ENCODE measurements around the gene MEF2D.

MEF2D gene

DNA sequence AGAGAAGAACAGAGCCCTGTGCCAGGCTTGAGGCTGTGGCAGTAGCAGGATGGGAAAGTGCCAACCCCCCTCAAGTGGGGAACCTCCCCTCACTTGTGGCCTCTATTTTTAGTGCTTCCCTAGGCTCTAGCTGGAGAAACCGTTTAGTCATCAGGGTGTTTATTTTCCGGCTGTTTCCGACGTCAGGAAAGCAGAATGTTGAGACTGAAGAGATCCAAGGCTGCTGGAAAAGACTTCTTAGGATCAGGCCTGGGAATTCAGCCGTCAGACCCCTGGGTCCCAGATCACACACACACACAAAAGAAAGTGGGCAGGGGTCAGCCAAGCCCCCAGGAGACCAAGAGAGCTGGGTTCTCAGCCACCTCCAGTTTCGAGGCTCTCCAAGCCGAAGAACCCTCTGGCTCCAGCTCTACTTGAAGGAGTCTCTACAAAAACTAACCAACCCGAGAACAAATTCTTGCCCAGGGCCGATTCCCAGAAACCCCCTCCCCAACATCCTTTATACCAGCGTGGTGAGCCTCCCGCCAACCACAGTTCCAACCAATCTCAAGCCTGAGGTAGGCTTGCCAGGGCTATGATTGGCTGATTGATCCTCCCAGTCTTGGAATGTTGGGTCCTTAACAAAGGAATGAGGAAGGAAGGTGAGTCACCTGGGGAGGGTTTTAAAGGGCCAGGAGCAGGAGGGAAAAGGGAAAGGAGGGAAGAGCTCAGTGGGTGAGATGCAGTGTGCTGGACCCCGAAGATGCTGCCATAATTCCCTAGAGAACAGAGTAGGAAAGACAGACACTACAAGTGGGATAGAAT is 2.5 kb upstream of the MEF2D start:
- no peak overlapping the region for H3K9ac ChIP-seq (ENCODE audit: low read depth, low read length, poor library complexity)
- DNase-seq (ENCODE audit: low spot score): no peak
- peak overlapping the region; percentile 49 for H2AFZ ChIP-seq (ENCODE audit: low read length)
- H3K4ac ChIP-seq (ENCODE audit: low read length): no peak overlapping the region
- peaks cover 0 to 5% (median 0%) of the 10 kb centered on the region in 3 experiments for H3K27me3 ChIP-seq (ENCODE audit: control insufficient read depth in 3 of 3, insufficient read depth in 3 of 3, low read depth in 1 of 3, low read length in 3 of 3)
- peak overlapping the region; percentile 0 for H2AK5ac ChIP-seq (ENCODE audit: low read depth, low read length)
- no peak overlapping the region for H3K18ac ChIP-seq (ENCODE audit: low read length)
- no peak overlapping the region for H3K14ac ChIP-seq (ENCODE audit: low read length)
- H3K4me3 ChIP-seq (ENCODE audit: low read length in 2 of 2): no peak overlapping the region
- H2BK120ac ChIP-seq (ENCODE audit: low read depth, low read length): no peak overlapping the region
- peaks cover 21 to 34% of the 10 kb centered on the region in 2 donors for H3K4me1 ChIP-seq (ENCODE audit: control insufficient read depth in 2 of 2, insufficient read depth in 1 of 2, low read depth in 1 of 2, low read length in 2 of 2)
- H3K4me2 ChIP-seq (ENCODE audit: insufficient read depth, low read length, poor library complexity, severe bottlenecking): no peak overlapping the region
- no peak overlapping the region for H3K27ac ChIP-seq (replicated peaks; ENCODE audit: low read length)
- no peaks in the 10 kb centered on the region for H3K36me3 ChIP-seq (replicated peaks in 1 of 2; ENCODE audit: control insufficient read depth in 2 of 2, insufficient read depth in 2 of 2, low read length in 2 of 2)
- no peak overlapping the region for H2BK15ac ChIP-seq (ENCODE audit: low read length)
- peak overlapping the region; percentile 82 for H2BK12ac ChIP-seq (ENCODE audit: low read length)
- H3K23ac ChIP-seq (ENCODE audit: low read depth, low read length, poor library complexity): no peak overlapping the region
- WGBS, 2 donors (ENCODE audit: extremely low coverage in 2 of 2, insufficient read length in 2 of 2, insufficient replicate concordance in 1 of 2): no CpG with 5 or more reads among the region's 12 CpGs
- no peaks in the 10 kb centered on the region for H3K79me1 ChIP-seq (ENCODE audit: low read depth, low read length)
- H2BK5ac ChIP-seq (ENCODE audit: low read length): peak overlapping the region; percentile 19
- no peak overlapping the region for H4K8ac ChIP-seq (ENCODE audit: low read depth, low read length)
- no peak overlapping the region for H4K91ac ChIP-seq (ENCODE audit: low read depth, low read length, poor library complexity)
- no peaks in the 10 kb centered on the region for H3K9me3 ChIP-seq (replicated peaks in 1 of 2; ENCODE audit: control insufficient read depth in 2 of 2, insufficient read depth in 1 of 2, low read depth in 1 of 2, low read length in 2 of 2)

DNA sequence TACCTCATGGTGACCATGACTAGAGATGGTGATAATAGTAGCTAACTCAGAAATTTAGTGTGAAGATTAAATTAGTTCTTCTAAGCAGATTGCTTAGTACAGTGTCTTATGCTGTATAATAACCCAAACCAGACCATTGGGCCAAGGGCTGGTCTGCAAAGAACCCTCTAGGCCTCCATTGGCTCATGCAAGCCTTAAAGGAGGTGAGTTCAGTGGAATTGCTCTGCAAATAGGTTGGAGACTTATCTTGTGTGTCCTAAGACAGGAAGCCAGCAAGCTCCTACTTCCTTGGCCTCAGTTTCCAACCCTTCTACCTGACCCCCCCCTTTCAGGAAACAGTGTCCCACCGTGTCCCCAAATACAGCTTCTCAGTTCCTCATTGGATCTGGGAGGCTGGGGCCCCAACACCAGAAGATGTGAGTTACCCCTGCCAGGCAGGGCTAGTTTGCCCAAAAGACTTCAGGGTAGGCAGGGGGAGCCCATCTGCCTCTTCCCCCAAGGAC is 1.9 kb upstream of the MEF2D start:
- Histone ChIP-seq H3K27me3 (ENCODE audit: control insufficient read depth in 3 of 3, insufficient read depth in 3 of 3, low read depth in 1 of 3, low read length in 3 of 3) (no peaks in the 10 kb centered on the region), H2BK120ac (ENCODE audit: low read depth, low read length) (no peak overlapping the region), H3K23ac (ENCODE audit: low read depth, low read length, poor library complexity) (no peak overlapping the region), H3K36me3 (replicated peaks in 1 of 2; ENCODE audit: control insufficient read depth in 2 of 2, insufficient read depth in 2 of 2, low read length in 2 of 2) (no peaks in the 10 kb centered on the region), H3K4me1 (ENCODE audit: control insufficient read depth in 2 of 2, insufficient read depth in 1 of 2, low read depth in 1 of 2, low read length in 2 of 2) (peaks cover 22 to 39% of the 10 kb centered on the region in 2 donors), H4K91ac (ENCODE audit: low read depth, low read length, poor library complexity) (no peak overlapping the region), H3K4me2 (ENCODE audit: insufficient read depth, low read length, poor library complexity, severe bottlenecking) (no peak overlapping the region), H3K4ac (ENCODE audit: low read length) (no peak overlapping the region), H3K14ac (ENCODE audit: low read length) (no peak overlapping the region), H3K9ac (ENCODE audit: low read depth, low read length, poor library complexity) (no peak overlapping the region), H2BK15ac (ENCODE audit: low read length) (no peak overlapping the region), H3K27ac (replicated peaks; ENCODE audit: low read length) (no peak overlapping the region), H3K4me3 (ENCODE audit: low read length in 2 of 2) (no peak overlapping the region), H2BK5ac (ENCODE audit: low read length) (peak overlapping the region; percentile 19), H2AK5ac (ENCODE audit: low read depth, low read length) (peak overlapping the region; percentile 0), H3K18ac (ENCODE audit: low read length) (no peak overlapping the region), H3K9me3 (replicated peaks in 1 of 2; ENCODE audit: control insufficient read depth in 2 of 2, insufficient read depth in 1 of 2, low read depth in 1 of 2, low read length in 2 of 2) (no peaks in the 10 kb centered on the region), H4K8ac (ENCODE audit: low read depth, low read length) (no peak overlapping the region), H2AFZ (ENCODE audit: low read length) (peak overlapping the region; percentile 49), H2BK12ac (ENCODE audit: low read length) (peak overlapping the region; percentile 82), H3K79me1 (ENCODE audit: low read depth, low read length) (no peaks in the 10 kb centered on the region)
- WGBS, 2 donors (ENCODE audit: extremely low coverage in 2 of 2, insufficient read length in 2 of 2, insufficient replicate concordance in 1 of 2): no CpG with 5 or more reads among the region's 1 CpG
- DNase-seq (ENCODE audit: low spot score): no peak

DNA sequence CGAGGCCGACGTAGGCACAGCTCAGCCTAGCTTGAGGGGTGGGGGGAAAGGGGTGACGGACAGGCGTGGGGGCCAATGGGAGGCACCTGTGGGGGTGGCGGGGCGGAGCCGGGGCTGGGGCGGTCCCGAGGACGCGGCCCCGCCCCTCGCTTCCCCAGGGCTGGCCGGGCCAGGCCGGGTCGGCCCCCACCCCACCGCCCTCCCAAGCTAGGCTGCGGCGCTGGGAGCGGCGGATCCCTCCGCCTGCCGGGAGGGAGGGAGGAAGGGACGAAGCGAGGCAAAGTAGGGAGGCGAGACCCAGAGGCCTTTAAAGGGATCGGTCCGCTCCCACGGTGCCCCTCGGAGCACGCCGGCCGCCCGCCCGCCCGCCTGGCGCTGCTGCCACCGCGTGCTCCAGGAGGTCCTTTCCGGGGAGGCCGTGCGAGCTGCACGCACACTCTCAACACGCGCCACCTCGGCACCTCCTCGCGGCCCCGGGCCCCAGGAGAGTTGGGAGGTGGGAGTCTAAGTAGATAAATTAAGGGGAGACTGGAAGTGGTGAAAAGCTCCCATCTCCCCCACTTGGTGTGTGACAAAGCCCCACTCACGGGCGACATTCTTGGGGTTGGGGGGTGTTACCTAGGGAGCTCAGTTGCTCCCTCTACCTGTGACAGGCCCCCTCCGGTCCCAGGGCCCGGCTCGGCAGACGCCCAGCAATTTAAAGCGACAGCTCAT is 375 bp upstream of the MEF2D start:
- H2AK5ac ChIP-seq (ENCODE audit: low read depth, low read length): no peak overlapping the region
- H3K14ac ChIP-seq (ENCODE audit: low read length): no peak overlapping the region
- no CpG with 5 or more reads among the region's 57 CpGs for WGBS, 2 donors (ENCODE audit: extremely low coverage in 2 of 2, insufficient read length in 2 of 2, insufficient replicate concordance in 1 of 2)
- H3K9ac ChIP-seq (ENCODE audit: low read depth, low read length, poor library complexity): peak overlapping the region; percentile 93
- no peaks in the 10 kb centered on the region for H3K27me3 ChIP-seq (ENCODE audit: control insufficient read depth in 3 of 3, insufficient read depth in 3 of 3, low read depth in 1 of 3, low read length in 3 of 3)
- H3K79me1 ChIP-seq (ENCODE audit: low read depth, low read length): no peaks in the 10 kb centered on the region
- H4K91ac ChIP-seq (ENCODE audit: low read depth, low read length, poor library complexity): peak overlapping the region; percentile 42
- peak overlapping the region; percentile 93 for H2BK5ac ChIP-seq (ENCODE audit: low read length)
- peak overlapping the region; percentile 93 for H2BK15ac ChIP-seq (ENCODE audit: low read length)
- peak overlapping the region; percentile 80 for H3K23ac ChIP-seq (ENCODE audit: low read depth, low read length, poor library complexity)
- peaks cover 31 to 50% of the 10 kb centered on the region in 2 donors for H3K4me1 ChIP-seq (ENCODE audit: control insufficient read depth in 2 of 2, insufficient read depth in 1 of 2, low read depth in 1 of 2, low read length in 2 of 2)
- no peaks in the 10 kb centered on the region for H3K36me3 ChIP-seq (replicated peaks in 1 of 2; ENCODE audit: control insufficient read depth in 2 of 2, insufficient read depth in 2 of 2, low read length in 2 of 2)
- peak overlapping the region; percentile 76 to 92 for H3K4me3 ChIP-seq (ENCODE audit: low read length in 2 of 2)
- H4K8ac ChIP-seq (ENCODE audit: low read depth, low read length): no peak overlapping the region
- peak overlapping the region; percentile 90 for H3K27ac ChIP-seq (replicated peaks; ENCODE audit: low read length)
- H2AFZ ChIP-seq (ENCODE audit: low read length): peak overlapping the region; percentile 98
- peak; percentile 91 for DNase-seq (ENCODE audit: low spot score)
- no peak overlapping the region for H2BK12ac ChIP-seq (ENCODE audit: low read length)
- peak overlapping the region; percentile 99 for H3K18ac ChIP-seq (ENCODE audit: low read length)
- peak overlapping the region; percentile 95 for H3K4me2 ChIP-seq (ENCODE audit: insufficient read depth, low read length, poor library complexity, severe bottlenecking)
- no peak overlapping the region for H3K4ac ChIP-seq (ENCODE audit: low read length)
- H3K9me3 ChIP-seq (replicated peaks in 1 of 2; ENCODE audit: control insufficient read depth in 2 of 2, insufficient read depth in 1 of 2, low read depth in 1 of 2, low read length in 2 of 2): no peaks in the 10 kb centered on the region
- no peak overlapping the region for H2BK120ac ChIP-seq (ENCODE audit: low read depth, low read length)

All from neuronal stem cell (in vitro differentiated cells).